NCI-H1694 treated with DMSO at 0.1 percent for 48 hours (cell line): ENCODE measurements around the gene RDM1.
A peak's percentile ranks its signal among the peaks of the same experiment; 100 is the strongest.
"Not testable (repeated sequence)": the region's sequence is repeated elsewhere in the genome, so short reads cannot be mapped to it uniquely, and the experiment has no call there.

Experiments
- DNase-seq: peaks from one replicate; lab custom pipeline; 2025; lab: John Stamatoyannopoulos, UW

Gene RDM1, protein sequence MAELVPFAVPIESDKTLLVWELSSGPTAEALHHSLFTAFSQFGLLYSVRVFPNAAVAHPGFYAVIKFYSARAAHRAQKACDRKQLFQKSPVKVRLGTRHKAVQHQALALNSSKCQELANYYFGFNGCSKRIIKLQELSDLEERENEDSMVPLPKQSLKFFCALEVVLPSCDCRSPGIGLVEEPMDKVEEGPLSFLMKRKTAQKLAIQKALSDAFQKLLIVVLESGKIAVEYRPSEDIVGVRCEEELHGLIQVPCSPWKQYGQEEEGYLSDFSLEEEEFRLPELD

DNA sequence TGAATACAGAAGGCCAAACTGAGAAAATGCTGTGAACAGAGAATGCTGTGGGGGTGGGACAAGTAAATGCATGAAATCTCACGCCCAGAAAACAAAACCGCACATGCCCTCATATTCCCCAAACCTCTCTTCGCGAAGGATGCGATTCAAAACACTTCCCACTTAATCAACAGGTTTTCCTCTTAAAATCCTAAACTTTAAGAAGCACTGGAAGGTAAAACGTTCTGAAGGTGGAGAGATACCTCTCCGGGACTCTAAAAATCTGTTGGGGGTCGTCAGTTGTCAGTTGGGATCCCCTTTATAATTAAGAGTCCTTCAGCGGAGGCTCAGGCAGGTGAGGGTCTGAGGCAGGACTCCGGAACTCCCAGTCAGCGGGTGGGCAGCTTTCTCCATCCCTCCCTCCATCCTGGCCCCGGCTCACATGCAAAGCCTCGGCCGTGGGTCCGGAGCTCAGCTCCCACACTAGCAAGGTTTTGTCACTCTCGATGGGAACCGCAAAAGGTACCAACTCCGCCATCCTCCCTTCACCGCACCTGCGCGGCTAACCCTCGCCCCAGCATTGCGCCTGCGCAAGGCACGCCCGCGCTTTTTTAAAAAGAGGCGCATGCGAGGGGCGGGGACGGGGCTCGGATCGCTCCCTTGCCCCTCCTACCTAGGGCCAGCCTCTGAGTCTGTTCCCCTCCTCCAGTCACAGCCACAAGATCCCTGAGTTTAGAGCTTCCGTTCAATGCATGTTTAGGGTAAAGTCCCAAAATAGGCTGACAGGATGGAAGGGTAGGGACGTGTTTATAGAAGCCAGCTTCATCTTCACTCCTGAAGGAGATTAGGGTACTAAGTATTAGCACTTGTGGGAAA lies at the start of gene RDM1:
Gene RDM1 (minus strand): TSS at position 563 of the 855 bp plus-strand sequence. CDS start 46 bp downstream, at position 517.
- peak; percentile 68 for DNase-seq

DNA sequence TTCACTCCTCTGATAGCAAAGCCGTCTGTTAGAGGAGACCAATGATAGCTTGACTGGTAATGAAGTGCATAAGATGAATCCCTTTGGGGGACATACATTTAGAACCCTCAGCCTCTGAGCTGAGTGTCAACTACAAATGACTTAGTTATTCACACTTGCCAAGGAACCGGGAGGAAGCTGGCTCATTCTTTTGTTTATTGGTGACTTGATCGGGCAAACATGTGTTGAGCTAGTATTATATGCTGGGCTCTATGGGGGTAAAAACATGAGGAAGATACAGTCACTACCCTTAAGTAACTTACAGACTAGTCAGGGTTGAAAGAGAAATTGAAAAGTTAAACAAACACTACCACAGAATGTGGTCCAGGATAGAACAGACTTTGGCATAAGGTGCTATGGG lies 47.8 kb upstream of the RDM1 start:
- no peak for DNase-seq

DNA sequence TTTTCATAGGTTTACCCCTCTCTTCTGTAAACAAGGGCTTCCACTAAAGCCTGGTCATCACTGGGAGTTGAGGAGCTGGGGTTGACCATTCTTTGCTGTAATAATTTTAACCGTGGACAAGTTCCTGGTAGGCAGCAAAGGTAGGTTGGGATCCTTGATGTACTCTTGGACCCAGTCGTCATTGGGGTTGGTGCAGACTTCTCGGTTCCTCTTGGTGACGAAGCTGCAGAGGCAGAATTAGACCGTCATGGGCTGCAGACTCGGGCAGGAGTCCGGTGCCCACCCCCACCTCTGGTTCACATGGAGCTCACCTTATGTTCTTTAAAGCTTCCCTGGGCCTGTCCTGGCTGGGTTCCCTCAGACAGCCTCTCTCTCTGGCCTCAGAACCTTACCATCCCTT lies 46.9 kb upstream of the RDM1 start:
- no peak for DNase-seq

DNA sequence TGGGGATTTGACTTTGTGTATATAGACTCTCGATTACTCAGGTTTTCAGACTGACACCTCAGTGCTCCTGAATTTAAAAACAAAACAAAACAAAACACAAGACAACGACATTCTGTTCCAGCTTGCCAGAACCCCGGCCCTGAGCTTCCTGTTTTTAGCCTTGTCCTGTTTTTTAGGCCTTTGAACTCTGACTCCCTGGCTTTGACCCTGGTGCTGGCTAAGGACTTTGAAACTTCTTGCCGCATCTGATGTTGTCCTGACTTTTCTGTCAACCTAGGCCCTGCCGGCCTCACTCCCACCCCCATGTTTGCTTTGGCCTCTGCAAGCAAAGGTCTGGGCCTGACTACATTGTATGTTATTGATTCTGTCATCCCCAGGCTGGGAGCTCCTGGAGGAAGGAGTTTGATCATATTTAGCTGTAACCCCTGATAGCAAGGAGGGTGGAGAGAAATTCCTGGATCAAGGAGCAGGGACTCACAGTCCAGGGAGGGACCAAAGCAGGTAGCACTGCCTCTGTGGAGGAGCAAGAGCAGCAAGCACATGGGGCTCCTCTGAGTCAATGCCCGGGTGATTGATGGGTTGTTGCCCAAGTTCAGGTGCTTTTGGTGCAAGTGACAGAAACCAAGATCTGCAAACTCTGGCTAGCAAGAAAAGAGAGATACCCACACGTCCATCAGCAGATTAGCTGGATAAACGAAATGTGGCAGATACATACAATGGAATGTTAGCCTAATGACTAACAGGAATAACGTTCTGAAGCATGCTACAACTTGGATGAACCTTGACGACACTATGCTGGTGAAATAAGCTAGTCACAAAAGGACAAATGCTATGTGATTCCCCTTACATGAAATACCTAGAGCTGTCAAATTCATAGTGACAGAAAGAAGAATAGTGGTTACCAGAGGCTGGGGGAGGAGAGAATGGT lies 43.0 kb upstream of the RDM1 start:
- DNase-seq = no peak

DNA sequence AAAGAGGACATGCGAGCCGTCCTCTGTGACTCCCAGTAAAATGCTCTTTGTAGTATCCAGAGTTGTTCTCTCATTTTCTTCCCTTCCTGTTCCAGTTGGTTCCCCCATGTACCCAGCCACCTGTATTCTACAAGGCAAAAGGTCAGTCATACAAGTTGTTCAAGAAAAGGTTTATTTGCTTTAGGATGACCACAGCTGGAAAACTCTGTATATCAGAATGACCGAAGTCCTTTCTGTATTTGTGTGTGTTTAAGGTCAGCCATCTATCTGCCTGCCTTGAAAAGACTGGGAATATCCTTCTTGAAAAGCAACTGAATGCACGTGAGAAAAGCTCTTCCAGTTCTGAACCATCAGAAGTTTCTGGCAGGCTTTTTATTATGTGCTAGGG lies 42.4 kb upstream of the RDM1 start:
- no peak for DNase-seq

DNA sequence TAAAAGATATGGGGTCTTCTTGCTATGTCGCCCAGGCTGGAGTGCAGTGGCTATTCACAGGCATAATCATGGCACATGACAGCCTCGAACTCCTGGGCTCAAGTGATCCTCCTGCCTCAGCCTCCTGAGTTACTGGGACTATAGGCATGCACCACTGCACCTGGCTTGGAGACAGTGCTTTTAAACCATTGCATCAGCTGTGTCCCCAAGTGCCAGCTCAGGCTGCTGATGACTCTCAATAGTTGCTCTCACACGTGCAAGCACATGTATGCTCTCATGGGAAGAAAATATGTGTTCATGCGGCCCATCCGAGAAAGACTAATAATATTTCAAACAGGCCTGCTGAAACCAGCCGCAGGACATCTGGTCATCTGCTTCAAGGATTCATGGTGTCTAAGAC lies 42.0 kb upstream of the RDM1 start:
- DNase-seq = no peak

DNA sequence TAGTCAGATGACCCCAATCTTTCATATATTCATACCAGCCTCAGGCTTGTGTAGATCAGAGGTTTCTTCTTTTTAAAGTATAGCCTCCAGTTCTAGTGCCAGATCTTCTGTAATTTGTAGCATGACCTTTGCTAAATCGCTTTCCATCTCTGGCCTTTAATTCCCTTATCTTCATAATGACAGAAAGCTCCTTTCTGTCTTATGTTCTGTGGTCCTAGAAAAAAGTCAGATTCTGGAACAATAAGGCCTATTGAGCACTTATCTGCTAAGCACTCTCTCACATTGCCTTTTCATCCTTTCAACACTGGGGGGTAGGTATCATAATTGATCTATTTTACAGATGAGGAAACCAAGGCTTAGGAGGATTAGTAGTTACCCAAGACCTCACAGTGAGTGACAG lies 41.5 kb upstream of the RDM1 start:
- no peak for DNase-seq

DNA sequence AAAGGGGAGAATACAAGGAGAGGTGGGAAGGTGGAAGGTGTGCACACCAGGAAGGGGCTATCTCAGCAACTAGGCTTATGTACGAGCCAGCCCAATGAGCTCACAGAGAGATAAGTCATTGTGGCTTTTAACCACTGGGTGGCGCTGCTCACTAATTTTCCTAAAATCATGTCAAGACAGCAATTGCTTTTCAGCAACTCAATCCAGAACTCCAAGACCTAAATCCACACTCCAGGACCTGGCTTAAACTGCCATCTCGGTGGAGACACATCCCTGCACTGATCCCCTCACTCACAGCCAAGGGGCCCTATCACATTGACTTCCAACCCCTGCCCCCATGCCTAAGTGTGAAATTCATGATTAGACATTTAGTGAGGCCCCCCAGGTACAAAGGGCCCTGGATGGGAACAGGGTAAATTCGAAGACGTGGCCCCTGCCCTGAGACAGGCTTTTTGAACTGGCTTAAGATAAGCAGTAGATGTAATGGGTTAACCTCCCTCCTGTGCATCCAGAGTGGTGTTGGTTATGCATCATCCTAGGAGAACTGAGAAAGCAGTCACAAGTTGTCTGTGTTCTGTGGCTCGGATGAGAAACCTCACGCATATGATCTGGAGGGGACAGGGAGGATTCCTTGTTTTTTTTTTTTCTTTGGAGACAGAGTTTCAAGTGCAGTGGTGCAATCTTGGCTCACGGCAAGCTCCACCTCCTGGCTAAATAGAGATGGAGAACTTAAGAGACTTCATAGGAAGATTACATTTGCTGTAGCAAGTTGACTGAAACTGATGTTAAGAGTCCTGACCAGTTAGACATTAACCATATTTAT lies 39.2 kb upstream of the RDM1 start:
- peak; percentile 63 for DNase-seq

DNA sequence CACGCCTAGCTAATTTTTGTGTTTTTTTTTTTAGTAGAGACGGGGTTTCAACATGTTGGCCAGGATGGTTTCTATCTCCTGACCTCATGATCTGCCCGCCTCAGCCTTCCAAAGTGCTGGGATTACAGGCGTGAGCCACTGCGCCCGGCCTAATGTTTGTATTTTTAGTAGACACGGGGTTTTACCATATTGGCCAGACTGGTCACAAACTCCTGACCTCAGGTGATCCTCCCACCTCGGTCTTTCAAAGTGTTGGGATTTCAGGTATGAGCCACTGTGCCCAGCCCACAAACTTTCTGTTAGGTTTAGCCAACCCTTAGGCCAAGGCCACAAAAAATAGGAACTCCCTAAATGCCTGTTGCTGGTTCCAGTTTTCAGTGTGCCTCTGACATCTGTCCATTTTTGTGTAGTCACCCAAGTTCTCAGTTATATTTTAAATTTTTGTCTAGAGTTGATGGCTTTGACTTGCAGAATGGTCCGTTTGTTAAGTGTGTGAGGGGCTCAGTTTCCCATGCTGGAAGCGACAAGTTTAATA lies 38.0 kb upstream of the RDM1 start:
- DNase-seq = no peak

DNA sequence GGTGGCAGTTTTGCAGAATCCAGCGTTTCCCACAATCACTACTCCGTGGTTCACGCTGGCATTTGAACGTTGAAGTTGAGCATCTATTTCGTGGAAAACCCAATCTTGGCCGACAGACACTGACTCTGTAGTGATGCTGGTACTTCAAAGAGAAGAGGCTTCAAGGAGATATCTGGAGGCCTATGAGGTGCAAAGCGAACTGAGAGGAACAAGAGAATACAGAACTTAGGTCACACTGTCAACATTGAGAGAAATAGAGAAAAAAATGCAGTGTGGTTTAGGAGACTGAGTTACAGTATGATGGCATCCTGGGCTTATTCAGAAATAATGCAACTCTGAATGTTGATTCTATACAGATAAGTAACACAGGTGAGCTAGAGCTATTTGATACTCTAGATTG lies 34.7 kb upstream of the RDM1 start:
- no peak for DNase-seq

DNA sequence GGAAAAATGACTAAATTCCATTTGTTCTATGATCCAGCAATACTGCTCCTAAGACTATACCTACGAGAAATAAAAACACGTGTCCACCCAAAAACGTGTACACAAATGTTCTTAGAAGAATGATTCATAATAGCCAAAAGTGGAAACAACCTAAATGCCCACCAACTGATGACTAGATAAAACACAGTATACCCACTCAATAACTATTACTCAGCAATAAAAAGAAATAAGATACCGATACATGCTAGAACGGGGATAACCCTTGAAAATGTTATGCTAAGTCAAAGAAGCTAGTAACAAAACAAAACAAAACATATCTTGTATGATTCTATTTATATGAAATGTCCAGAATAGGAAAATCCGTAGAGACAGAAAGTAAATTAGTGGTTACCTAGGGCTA lies 33.1 kb upstream of the RDM1 start:
- no peak for DNase-seq

DNA sequence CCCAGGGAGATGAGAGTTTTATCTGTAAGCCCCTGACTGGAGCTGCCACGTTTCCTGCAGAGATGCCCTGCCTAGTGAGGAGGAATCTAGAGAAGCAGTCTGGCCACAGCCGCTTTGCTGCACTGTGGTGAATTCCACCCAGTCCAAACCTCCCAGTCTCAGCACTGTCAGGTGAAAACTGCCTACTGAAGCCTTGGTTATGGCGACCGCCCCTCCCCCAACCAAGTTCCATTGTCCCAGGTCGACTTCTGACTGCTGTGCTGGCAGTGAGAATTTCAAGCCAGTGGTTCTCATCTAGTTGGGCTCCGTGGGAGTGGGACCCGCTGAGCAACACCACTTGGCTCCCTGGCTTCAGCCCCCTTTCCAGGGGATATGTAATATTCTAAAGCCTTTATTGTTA lies 23.1 kb upstream of the RDM1 start:
- DNase-seq = no peak

DNA sequence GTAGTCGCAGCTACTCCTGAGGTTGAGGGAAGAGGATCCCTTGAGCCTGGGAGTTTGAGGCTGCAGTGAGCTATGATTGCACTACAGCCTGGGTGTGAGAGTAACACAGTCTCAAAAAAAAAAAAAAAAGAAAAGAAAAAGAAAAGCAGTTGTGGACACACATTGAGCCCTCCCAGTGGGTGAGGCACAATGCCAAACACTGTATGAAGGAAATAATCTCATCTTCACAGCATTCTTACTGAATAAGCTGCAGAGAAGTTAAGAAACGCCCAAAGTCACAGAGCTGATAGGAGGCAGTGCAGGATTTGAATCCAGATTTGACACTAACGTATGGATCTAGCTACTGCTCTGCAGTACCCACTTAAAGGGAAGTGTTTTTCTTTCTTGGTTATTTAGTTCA lies 18.8 kb upstream of the RDM1 start:
- no peak for DNase-seq

DNA sequence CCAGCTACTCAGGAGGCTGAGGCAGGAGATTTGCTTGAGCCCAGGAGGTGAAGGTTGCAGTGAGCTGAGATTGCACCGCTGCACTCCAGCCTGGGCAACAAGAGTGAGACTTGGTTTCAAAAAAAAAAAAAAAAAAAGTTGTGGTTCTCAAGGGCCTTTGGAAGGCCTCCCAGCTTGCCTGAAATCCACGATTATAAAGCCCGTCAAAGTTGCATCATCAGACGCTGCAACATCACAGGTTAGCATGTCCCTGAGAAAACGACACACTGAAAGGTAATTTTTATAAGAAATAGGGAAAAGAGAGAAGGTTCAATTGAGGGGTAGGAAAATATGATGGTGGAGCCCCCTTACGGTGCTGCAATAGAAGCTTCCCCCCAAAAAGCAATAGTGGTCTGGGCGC lies 17.5 kb upstream of the RDM1 start:
- no peak for DNase-seq

DNA sequence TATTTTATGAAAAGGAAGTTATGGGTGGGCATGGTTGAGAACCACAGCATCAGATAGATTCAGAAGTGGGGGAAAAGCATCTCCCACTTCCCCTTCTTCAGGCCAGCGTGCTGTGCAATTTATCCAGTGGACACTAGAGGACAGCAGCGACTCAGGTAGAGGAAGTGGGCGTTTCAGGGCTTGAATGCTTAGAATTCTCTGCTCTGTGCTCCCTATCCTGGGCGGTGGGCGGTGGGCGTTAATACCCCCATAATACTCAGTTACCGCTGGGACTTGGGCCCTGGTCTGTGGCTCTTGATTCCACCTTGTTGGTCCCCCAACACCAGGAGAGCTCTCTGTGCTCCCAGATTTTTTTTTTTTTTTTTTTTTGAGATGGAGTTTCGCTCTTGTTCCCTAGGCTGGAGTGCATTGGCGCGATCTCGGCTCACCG lies 16.6 kb upstream of the RDM1 start:
- peak; percentile 43 for DNase-seq

DNA sequence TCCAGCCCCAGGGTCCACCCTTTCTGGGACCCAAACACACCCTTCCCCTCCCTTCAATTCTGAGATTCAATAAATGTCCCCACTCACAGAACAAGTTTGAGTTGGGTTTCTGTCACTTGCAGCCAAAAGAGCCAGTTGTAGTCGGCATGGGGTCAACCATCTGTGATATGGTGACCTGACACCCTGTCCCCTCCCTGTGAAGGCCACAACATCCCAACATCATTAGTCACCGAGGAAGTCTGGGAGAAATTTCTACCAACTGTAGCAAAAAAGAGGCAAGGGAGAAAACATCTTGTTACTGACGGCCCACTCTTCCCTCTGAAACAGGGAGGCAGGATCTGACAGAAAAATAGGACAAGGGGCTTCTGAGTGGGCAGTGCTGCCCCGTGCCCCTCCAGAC lies 13.6 kb upstream of the RDM1 start:
- no peak for DNase-seq

DNA sequence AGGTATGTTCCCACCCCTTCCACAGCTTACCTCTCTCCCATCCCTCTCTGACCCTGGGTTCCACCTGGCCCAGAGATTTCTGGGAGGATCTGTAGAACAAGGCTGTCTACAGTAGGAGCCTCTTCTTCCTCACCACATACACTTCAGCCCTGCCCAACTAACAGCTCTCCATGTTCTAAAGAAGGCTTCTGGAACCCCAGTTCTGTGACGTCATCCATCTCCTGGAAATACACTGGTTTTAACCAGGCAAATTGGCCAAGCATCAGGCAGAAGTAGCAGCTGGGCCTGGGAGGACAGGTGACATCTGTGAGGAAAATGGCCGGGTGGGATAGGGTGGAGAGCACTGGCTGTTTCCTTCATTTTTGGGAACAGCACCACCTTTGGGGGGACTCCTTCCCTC lies 13.0 kb upstream of the RDM1 start, which contains the start of gene LYZL6:
Gene LYZL6 (minus strand): TSS at position 177 of the 400 bp plus-strand sequence. CDS start 4,357 bp downstream, outside the sequence.
- no peak for DNase-seq

DNA sequence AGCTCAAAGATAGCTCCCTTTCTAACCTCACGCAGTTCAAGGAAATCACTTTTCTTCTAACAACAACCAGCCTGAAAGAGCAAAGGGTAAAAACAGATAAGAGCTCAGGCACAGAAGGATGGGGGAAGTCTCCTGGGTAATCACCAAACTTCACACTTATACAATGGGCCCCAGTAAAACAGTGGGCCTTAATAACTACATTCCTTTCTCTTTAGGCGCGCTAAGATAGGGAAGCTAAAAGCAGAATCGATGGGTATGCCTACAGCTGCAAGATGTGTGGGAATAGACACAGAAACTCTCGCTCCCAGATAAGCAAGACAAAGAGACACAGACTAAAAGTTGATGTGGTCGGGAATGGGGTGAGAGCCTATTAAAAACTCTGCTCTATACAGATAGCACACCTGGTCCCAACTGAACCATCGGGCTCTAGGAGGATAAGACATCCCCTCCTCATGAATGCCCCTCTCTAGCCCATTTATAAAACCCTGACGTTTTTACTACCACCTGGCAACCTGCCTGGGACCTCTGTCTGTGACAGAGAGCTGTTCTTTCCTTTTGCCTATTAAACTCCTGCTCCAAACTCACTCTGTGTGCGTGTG lies 12.1 kb upstream of the RDM1 start:
- no peak for DNase-seq

DNA sequence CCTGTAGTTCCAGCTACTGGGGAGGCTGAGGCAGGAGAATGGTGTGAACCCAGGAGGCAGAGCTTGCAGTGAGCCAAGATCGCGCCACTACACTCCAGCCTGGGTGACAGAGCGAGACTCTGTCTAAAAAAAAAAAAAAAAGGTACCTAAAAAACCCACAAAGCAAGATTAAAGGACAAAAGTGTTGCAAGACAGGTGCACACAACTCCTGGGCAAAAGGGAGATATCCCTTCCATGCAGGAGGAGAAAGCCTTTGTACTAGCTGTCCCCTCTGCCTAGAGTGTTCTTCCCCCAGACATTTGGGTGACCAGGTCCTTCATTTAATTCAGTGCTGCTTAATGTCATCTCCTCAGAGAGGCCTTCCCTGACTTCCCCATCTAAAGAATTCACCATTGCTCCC lies 7.9 kb upstream of the RDM1 start:
- not testable (repeated sequence) for DNase-seq

DNA sequence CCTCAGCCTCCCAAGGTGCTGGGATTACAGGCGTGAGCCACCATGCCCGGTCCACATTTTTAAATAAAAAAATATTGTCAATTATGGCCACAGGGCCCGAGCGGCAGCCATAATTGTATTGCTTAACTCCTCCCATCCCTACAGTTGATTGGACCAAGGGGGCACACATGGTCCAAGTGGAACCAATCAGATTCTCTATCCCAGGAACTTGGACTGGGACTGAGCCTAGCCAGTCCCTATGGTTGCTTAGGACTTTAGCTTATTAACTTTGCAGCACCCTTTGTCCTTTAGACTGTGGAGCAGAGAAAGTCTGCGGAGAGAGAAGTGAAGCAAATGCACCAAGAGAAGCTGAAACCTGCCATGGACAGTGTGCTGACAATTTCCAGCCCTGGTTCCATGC lies 5.5 kb upstream of the RDM1 start:
- DNase-seq = no peak

DNA sequence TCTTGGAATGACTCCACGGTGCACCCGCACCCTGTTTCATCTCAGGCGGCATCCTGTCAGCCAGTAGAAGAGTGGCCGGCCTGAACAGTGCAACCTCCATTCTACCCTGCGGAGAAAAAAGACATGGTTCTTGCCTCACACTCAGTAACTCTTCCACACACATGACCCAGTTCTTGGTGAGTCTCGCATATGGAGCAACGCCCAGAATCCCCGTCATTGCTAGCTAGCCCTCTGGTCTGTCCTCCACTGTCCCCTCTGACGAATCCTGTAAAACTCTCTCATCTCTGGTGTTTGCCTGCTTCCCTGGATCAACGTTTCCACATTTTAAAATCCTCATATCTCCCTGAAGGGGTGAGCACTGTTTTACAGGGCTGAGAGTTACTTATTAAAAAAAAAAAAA lies 4.2 kb upstream of the RDM1 start:
- DNase-seq = no peak
